Body of pancreas (tissue), 4 donors: ENCODE data around the gene UTP25. TPM values are rescaled to one million over a fixed set of nuclear protein-coding genes. Genes with fewer than 3 reads are reported as not detected.

Experiments used
- ATAC-seq: fragments of 150-250 bp; one replicate; pipeline ENCODE4 v1.9.1; 2016
- DNase-seq, 4 donors: peaks; one replicate each; pipeline ENCODE4 v3.0.0-alpha.2; 2019
- H3K27ac ChIP-seq, 4 donors: fragments of 200-600 bp; sonication (generic); 1 replicate in 3 of 4; 2 replicates in 1 of 4; pipeline versions ENCODE4 v1.5.1 to v1.6.1; 2016 to 2019; ENCODE audit warnings: mild to moderate bottlenecking in 1 of 4, mixed read lengths in 1 of 4, moderate library complexity in 1 of 4
- H3K27me3 ChIP-seq, 2 donors: fragments of 200-600 bp; sonication (generic); one replicate each; pipeline ENCODE4 v1.6.0; 2016; ENCODE audit warnings: mild to moderate bottlenecking in 1 of 2
- H3K36me3 ChIP-seq, 2 donors: fragments of 200-600 bp; sonication (generic); replicated peaks in 1 of 2; 2 replicates each; pipeline ENCODE4 v1.5.1; 2016; ENCODE audit warnings: low read depth in 2 of 2; ENCODE audit not compliant: insufficient read depth in 1 of 2
- H3K4me1 ChIP-seq: fragments of 200-600 bp; sonication (generic); one replicate; pipeline ENCODE4 v1.6.0; 2016
- H3K4me3 ChIP-seq, 2 donors: fragments of 200-600 bp; sonication (generic); 1 replicate in 1 of 2; 2 replicates in 1 of 2; pipeline ENCODE4 v1.5.1; 2016 to 2019
- H3K9me3 ChIP-seq, 3 donors: fragments of 200-600 bp; sonication (generic); 1 replicate in 2 of 3; 2 replicates in 1 of 3; pipeline ENCODE4 v1.5.1; 2016
- CTCF ChIP-seq, 7 experiments: fragments of 450-650 bp in 4 of 7; fragments of 200-600 bp in 3 of 7; sonication (generic) in 3 of 7; IDR thresholded peaks; one replicate each; pipeline ENCODE4 v1.5.1; 2016 to 2019; ENCODE audit warnings: antibody characterized with exemption in 7 of 7
- POLR2A ChIP-seq, 3 donors: fragments of 450-650 bp; IDR thresholded peaks; one replicate each; pipeline ENCODE4 v1.6.1; 2016; ENCODE audit warnings: antibody characterized with exemption in 3 of 3, mild to moderate bottlenecking in 2 of 3
- WGBS, 2 donors: methylation state at CpG; one replicate each; pipeline ENCODE4 v1.1.5; 2017; 5-methylcytosine and 5-hydroxymethylcytosine counted together
- intact Hi-C: fragments of 100-400 bp; cut with DNase I; formaldehyde crosslinking; loops from one replicate; pipeline ENCODE4 v1.15.1; 2023
- total RNA-seq, 2 donors: library from RNA; depleted of rRNA; stranded (reverse); fragments of >200 nt; gene quantifications; one replicate each; pipeline ENCODE4 v1.1.0, GENCODE V29; 2016

Gene UTP25
- total RNA-seq, 2 donors from 2014 or later = 2.0 to 5.7 TPM

- ATAC-seq (no peak), DNase-seq (no peak)
- Histone ChIP-seq H3K36me3 (no peaks in the 10 kb centered on the region), H3K27me3 (no peaks in the 10 kb centered on the region), H3K4me3 (no peak overlapping the region), H3K9me3 (no peaks in the 10 kb centered on the region), H3K27ac (no peak overlapping the region), H3K4me1 (no peaks in the 10 kb centered on the region)
- 74 to 81% methylated on average over 1 of the region's 1 CpG for WGBS, 2 donors
- intact Hi-C loops = no loop called here
- no peak for TF ChIP-seq CTCF (IDR thresholded peaks at IDR 0.05)
- no peak for TF ChIP-seq POLR2A (IDR thresholded peaks at IDR 0.05)
These were observed 38.4 kb downstream of the UTP25 start for GRCh38 chr1:209866201-209866600.

- DNase-seq (peak in 3 of 4 donors; percentile 11 to 43 (median 27)), ATAC-seq (no peak)
- TF ChIP-seq POLR2A (IDR thresholded peaks at IDR 0.05) (no peak), CTCF (IDR thresholded peaks at IDR 0.05) (no peak)
- H3K27me3 ChIP-seq = no peaks in the 10 kb centered on the region
- intact Hi-C loops = no loop called here
- no peaks in the 10 kb centered on the region for H3K36me3 ChIP-seq
- 17 to 36% methylated on average over 2 of the region's 2 CpGs for WGBS, 2 donors
- H3K9me3 ChIP-seq = no peaks in the 10 kb centered on the region
- no peak overlapping the region for H3K27ac ChIP-seq
- no peaks in the 10 kb centered on the region for H3K4me1 ChIP-seq
- no peak overlapping the region for H3K4me3 ChIP-seq
These were observed 41.7 kb downstream of the UTP25 start for GRCh38 chr1:209869291-209870149.

GRCh38 chr1:209870151-209870831 is 42.5 kb downstream of the UTP25 start:
- Histone ChIP-seq H3K36me3 (no peaks in the 10 kb centered on the region), H3K9me3 (no peaks in the 10 kb centered on the region), H3K4me3 (no peak overlapping the region), H3K27ac (no peak overlapping the region), H3K27me3 (no peaks in the 10 kb centered on the region), H3K4me1 (no peaks in the 10 kb centered on the region)
- TF ChIP-seq POLR2A (IDR thresholded peaks at IDR 0.05) = no peak
- intact Hi-C loops = no loop called here
- ATAC-seq (no peak), DNase-seq (no peak)
- 48 to 49% methylated on average over 4 of the region's 4 CpGs for WGBS, 2 donors

GRCh38 chr1:209871006-209871405 is 43.2 kb downstream of the UTP25 start:
- intact Hi-C loops = no loop called here
- no peak for DNase-seq

More at GRCh38 chr1:209871006-209871405, 43.2 kb downstream of the UTP25 start:
- WGBS, 2 donors = 38 to 52% methylated on average over 1 of the region's 1 CpG
- H3K4me1 ChIP-seq = no peaks in the 10 kb centered on the region
- no peak overlapping the region for H3K4me3 ChIP-seq
- no peaks in the 10 kb centered on the region for H3K27me3 ChIP-seq
- ATAC-seq = no peak
- no peaks in the 10 kb centered on the region for H3K9me3 ChIP-seq
- H3K36me3 ChIP-seq = no peaks in the 10 kb centered on the region
- no peak overlapping the region for H3K27ac ChIP-seq
- no peak for TF ChIP-seq POLR2A (IDR thresholded peaks at IDR 0.05)
- TF ChIP-seq CTCF (IDR thresholded peaks at IDR 0.05) = no peak
